Measurements from ENCODE around the gene PSPC1.

DNA sequence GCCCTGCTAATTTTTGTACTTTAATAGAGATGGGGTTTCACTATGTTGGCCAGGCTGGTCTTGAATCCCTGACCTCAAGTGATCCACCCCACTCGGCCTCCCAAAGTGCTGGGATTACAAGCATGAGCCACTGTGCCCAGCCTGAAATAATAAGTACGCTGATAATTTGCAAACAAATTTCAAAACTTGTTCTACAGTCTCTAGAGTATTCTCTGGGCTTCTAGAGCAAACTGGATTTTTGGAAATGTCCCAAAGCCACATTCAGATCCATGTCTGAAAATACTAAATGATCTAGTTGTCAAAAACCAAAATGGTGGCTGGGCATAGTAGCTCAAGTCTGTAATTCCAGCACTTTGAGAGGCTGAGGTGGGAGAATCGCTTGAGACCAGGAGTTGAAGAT is 39.9 kb upstream of the PSPC1 start:
- no peak for TF ChIP-seq POLR2A (IDR thresholded peaks at IDR 0.05; ENCODE audit: low read depth, low read length)
- TF ChIP-seq POLR2AphosphoS5 (IDR thresholded peaks at IDR 0.05; ENCODE audit: low read depth, low read length), result no peak
- TF ChIP-seq TAF1 (IDR thresholded peaks at IDR 0.05; ENCODE audit: low read depth, low read length), result no peak
- TF ChIP-seq SPI1 (IDR thresholded peaks at IDR 0.05; ENCODE audit: low read depth, low read length), result no peak
- no peak for TF ChIP-seq PAX5 (IDR thresholded peaks at IDR 0.05; ENCODE audit: insufficient read depth, low read length, severe bottlenecking)
